Endodermal cell (in vitro differentiated cells): Measurements from ENCODE around the gene MYBPC2. TPM values are rescaled to one million over a fixed set of nuclear protein-coding genes. Genes with fewer than 3 reads are reported as not detected.

Source experiments
- DNase-seq: peaks from one replicate; pipeline ENCODE4 v3.0.0-alpha.2; 2017
- H3K27ac ChIP-seq: 2 replicates; pipeline ENCODE4 v1.5.1; 2013; ENCODE audit warnings: mild to moderate bottlenecking, low read depth, low read length, moderate library complexity
- H3K27me3 ChIP-seq: 2 replicates; pipeline ENCODE4 v1.6.1; 2013; ENCODE audit warnings: mild to moderate bottlenecking, low read length, moderate library complexity; ENCODE audit not compliant: insufficient read depth, control insufficient read depth, poor library complexity, severe bottlenecking
- H3K36me3 ChIP-seq: 2 replicates; pipeline ENCODE4 v1.7.0; 2013; ENCODE audit warnings: mild to moderate bottlenecking, low read length, moderate library complexity; ENCODE audit not compliant: control insufficient read depth, insufficient read depth
- H3K4me1 ChIP-seq: one replicate; pipeline ENCODE4 v1.7.0; 2013; ENCODE audit warnings: low read length; ENCODE audit not compliant: control insufficient read depth, insufficient read depth
- H3K4me3 ChIP-seq: 2 replicates; pipeline ENCODE4 v1.5.1; 2013; ENCODE audit warnings: mild to moderate bottlenecking, low read length, moderate library complexity
- H3K9ac ChIP-seq: 2 replicates; pipeline ENCODE4 v1.6.1; 2013; ENCODE audit warnings: mild to moderate bottlenecking, low read length, moderate library complexity; ENCODE audit not compliant: poor library complexity, severe bottlenecking; ENCODE audit errors: extremely low read depth
- H3K9me3 ChIP-seq: 2 replicates; pipeline ENCODE4 v1.6.1; 2013; ENCODE audit warnings: mild to moderate bottlenecking, low read length, moderate library complexity; ENCODE audit not compliant: control insufficient read depth
- H3K27ac Mint-ChIP-seq: 2 replicates; pipeline ENCODE4 v1.8.0; 2020; ENCODE audit warnings: mixed read lengths
- H3K27me3 Mint-ChIP-seq: 2 replicates; pipeline ENCODE4 v1.8.0; 2021; ENCODE audit warnings: mild to moderate bottlenecking, mixed read lengths; ENCODE audit not compliant: insufficient read depth
- H3K36me3 Mint-ChIP-seq: 2 replicates; pipeline ENCODE4 v1.8.0; 2020; ENCODE audit warnings: low read depth, mixed read lengths
- H3K4me1 Mint-ChIP-seq: 2 replicates; pipeline ENCODE4 v1.8.0; 2020; ENCODE audit warnings: mixed read lengths
- H3K4me3 Mint-ChIP-seq: 2 replicates; pipeline ENCODE4 v1.8.0; 2020; ENCODE audit warnings: mild to moderate bottlenecking, moderate library complexity, mixed read lengths
- H3K9me3 Mint-ChIP-seq: 2 replicates; pipeline ENCODE4 v1.8.0; 2020; ENCODE audit warnings: mild to moderate bottlenecking, mixed read lengths
- CTCF ChIP-seq: fragments of 200-600 bp; sonication (generic); conservative IDR thresholded peaks from 2 replicates; pipeline ENCODE4 v1.5.0; 2021; ENCODE audit warnings: antibody characterized with exemption, mild to moderate bottlenecking
- WGBS, 2 experiments: methylation state at CpG; one replicate each; pipeline versions ENCODE4 v1.1.5 to v1.1.7; 2013; ENCODE audit warnings: missing lambda C conversion rate in 2 of 2, mixed read lengths in 1 of 2; ENCODE audit not compliant: insufficient coverage in 1 of 2, insufficient read length in 1 of 2; 5-methylcytosine and 5-hydroxymethylcytosine counted together
- total RNA-seq, 2 donors: library from RNA; stranded (reverse); fragmentation: NEBNext Ultra II Directional in 1 of 2; extraction: Animal tissue kit (Norgen Biotek cat#: 25700) in 1 of 2; gene quantifications; 2 replicates in 1 of 2; 3 replicates in 1 of 2; pipeline ENCODE4 v1.2.1, GENCODE V29; 2021

MYBPC2 gene
- total RNA-seq, 2 donors from 2014 or later: 1.9 to 2.3 TPM

- peak overlapping the region; percentile 68 for H3K27ac Mint-ChIP-seq
- WGBS, 2 experiments: 88 to 91% methylated on average over 6 to 12 of the region's 12 CpGs
- Histone ChIP-seq H3K27ac (no peak overlapping the region), H3K4me1 (no peaks in the 10 kb centered on the region), H3K9ac (no peak overlapping the region), H3K4me3 (no peak overlapping the region), H3K36me3 (peaks cover 20% of the 10 kb centered on the region), H3K27me3 (no peaks in the 10 kb centered on the region), H3K9me3 (peaks cover 23% of the 10 kb centered on the region)
- H3K4me1 Mint-ChIP-seq: peaks cover 3% of the 10 kb centered on the region
- H3K9me3 Mint-ChIP-seq: peaks cover 26% of the 10 kb centered on the region
- H3K27me3 Mint-ChIP-seq: peaks cover 5% of the 10 kb centered on the region
- H3K36me3 Mint-ChIP-seq: peaks cover 29% of the 10 kb centered on the region
- no peak for DNase-seq
- H3K4me3 Mint-ChIP-seq: no peak overlapping the region
- no peak for TF ChIP-seq CTCF
These were observed 42.4 kb downstream of the MYBPC2 start for GRCh38 chr19:50475101-50475568.

GRCh38 chr19:50475736-50476223, 43.1 kb downstream of the MYBPC2 start:
- H3K4me1 ChIP-seq: no peaks in the 10 kb centered on the region
- Mint-ChIP-seq H3K27me3 (peaks cover 5% of the 10 kb centered on the region), H3K9me3 (peaks cover 26% of the 10 kb centered on the region), H3K36me3 (peaks cover 32% of the 10 kb centered on the region), H3K27ac (peak overlapping the region; percentile 99), H3K4me1 (peaks cover 3% of the 10 kb centered on the region), H3K4me3 (peak overlapping the region; percentile 98)
- WGBS, 2 experiments: 80 to 81% methylated on average over 28 to 29 of the region's 29 CpGs
- H3K27me3 ChIP-seq: no peaks in the 10 kb centered on the region
- H3K9me3 ChIP-seq: peaks cover 23% of the 10 kb centered on the region
- no peak overlapping the region for H3K27ac ChIP-seq
- peaks cover 20% of the 10 kb centered on the region for H3K36me3 ChIP-seq
- TF ChIP-seq CTCF: no peak
- DNase-seq: no peak
- no peak overlapping the region for H3K9ac ChIP-seq
- H3K4me3 ChIP-seq: peak overlapping the region; percentile 91

GRCh38 chr19:50476224-50476906, 43.7 kb downstream of the MYBPC2 start, which contains the start of the genes EMC10 and GARIN5A:
TSS of gene EMC10 (plus strand) at chr19:50476507. CDS start at chr19:50476545, 38 bp downstream.
TSS of gene GARIN5A (minus strand) at chr19:50476848. CDS start at chr19:50476388, 460 bp downstream.
- no peak for TF ChIP-seq CTCF
- Histone ChIP-seq H3K4me1 (no peaks in the 10 kb centered on the region), H3K4me3 (peak within 1 kb of the TSS; percentile 91), H3K9ac (peak within 1 kb of the TSS; percentile 85), H3K27ac (peak within 1 kb of the TSS; percentile 91), H3K27me3 (no peaks in the 10 kb centered on the region), H3K36me3 (peaks cover 20% of the 10 kb centered on the region), H3K9me3 (peaks cover 22% of the 10 kb centered on the region)
- Mint-ChIP-seq H3K4me1 (peaks cover 3% of the 10 kb centered on the region), H3K4me3 (peak within 1 kb of the TSS; percentile 98), H3K9me3 (peaks cover 26% of the 10 kb centered on the region), H3K27ac (peak within 1 kb of the TSS; percentile 99), H3K27me3 (peaks cover 5% of the 10 kb centered on the region), H3K36me3 (peaks cover 37% of the 10 kb centered on the region)
- peak; percentile 98 for DNase-seq
- WGBS, 2 experiments: 8 to 14% methylated on average over 30 to 58 of the region's 58 CpGs
